Left forelimb (tissue), 1 donor: ENCODE data around the gene SPATA6L.

ENCODE experiments used
- DNase-seq: peaks from one replicate; pipeline ENCODE4 v3.0.0-alpha.2; 2018; ENCODE audit warnings: low spot score

The SPATA6L gene

GRCh38 chr9:4585135-4585534, 81.1 kb downstream of the SPATA6L start:
- DNase-seq, result no peak

GRCh38 chr9:4584636-4585035, 81.6 kb downstream of the SPATA6L start:
- DNase-seq, result no peak

- no peak for DNase-seq
Measured at GRCh38 chr9:4583001-4583400, 83.3 kb downstream of the SPATA6L start.

GRCh38 chr9:4581861-4582565, 84.3 kb downstream of the SPATA6L start:
- no peak for DNase-seq

GRCh38 chr9:4581035-4581760, 85.1 kb downstream of the SPATA6L start:
- DNase-seq, result no peak

GRCh38 chr9:4579001-4579400, 87.3 kb downstream of the SPATA6L start:
- DNase-seq, result no peak

GRCh38 chr9:4576448-4576847, 89.8 kb downstream of the SPATA6L start:
- no peak for DNase-seq

GRCh38 chr9:4575997-4576396, 90.3 kb downstream of the SPATA6L start:
- DNase-seq, result no peak

- DNase-seq, result no peak
Measured at GRCh38 chr9:4574657-4575243, 91.5 kb downstream of the SPATA6L start.

GRCh38 chr9:4573634-4574389, 92.5 kb downstream of the SPATA6L start:
- no peak for DNase-seq

- no peak for DNase-seq
Measured at GRCh38 chr9:4573176-4573575, 93.1 kb downstream of the SPATA6L start.

- no peak for DNase-seq
Measured at GRCh38 chr9:4572184-4572826, 94.0 kb downstream of the SPATA6L start.

- no peak for DNase-seq
Measured at GRCh38 chr9:4569101-4569500, 97.2 kb downstream of the SPATA6L start.

- DNase-seq, result no peak
Measured at GRCh38 chr9:4567601-4568000, 98.7 kb downstream of the SPATA6L start.

GRCh38 chr9:4566806-4567205, 99.5 kb downstream of the SPATA6L start:
- DNase-seq, result no peak

GRCh38 chr9:4563105-4563504, 103.2 kb downstream of the SPATA6L start:
- DNase-seq, result no peak

GRCh38 chr9:4559261-4560182, 106.8 kb downstream of the SPATA6L start:
- DNase-seq, result no peak

- no peak for DNase-seq
Measured at GRCh38 chr9:4558371-4558998, 107.8 kb downstream of the SPATA6L start.

- no peak for DNase-seq
Measured at GRCh38 chr9:4555236-4555635, 111.0 kb downstream of the SPATA6L start.

- DNase-seq, result no peak
Measured at GRCh38 chr9:4553951-4554381, 112.3 kb downstream of the SPATA6L start.
